MM.1S (cell line): Measurements from ENCODE around the gene ABHD17B.

ENCODE experiments used
- EZH2 ChIP-seq: fragments of 300-600 bp; sonication (generic); optimal IDR thresholded peaks from 2 replicates; pipeline ENCODE3; 2017; ENCODE audit warnings: low read depth, mild to moderate bottlenecking, antibody characterized with exemption, low read length, mixed read lengths
- TF ChIP-seq, protein P1 (sequence below): fragments of 300-600 bp; sonication (generic); IDR thresholded peaks from 2 replicates; pipeline ENCODE4 v1.5.1; 2016; ENCODE audit warnings: antibody characterized with exemption, low read length, mixed read lengths

- TF ChIP-seq, protein P1, sequence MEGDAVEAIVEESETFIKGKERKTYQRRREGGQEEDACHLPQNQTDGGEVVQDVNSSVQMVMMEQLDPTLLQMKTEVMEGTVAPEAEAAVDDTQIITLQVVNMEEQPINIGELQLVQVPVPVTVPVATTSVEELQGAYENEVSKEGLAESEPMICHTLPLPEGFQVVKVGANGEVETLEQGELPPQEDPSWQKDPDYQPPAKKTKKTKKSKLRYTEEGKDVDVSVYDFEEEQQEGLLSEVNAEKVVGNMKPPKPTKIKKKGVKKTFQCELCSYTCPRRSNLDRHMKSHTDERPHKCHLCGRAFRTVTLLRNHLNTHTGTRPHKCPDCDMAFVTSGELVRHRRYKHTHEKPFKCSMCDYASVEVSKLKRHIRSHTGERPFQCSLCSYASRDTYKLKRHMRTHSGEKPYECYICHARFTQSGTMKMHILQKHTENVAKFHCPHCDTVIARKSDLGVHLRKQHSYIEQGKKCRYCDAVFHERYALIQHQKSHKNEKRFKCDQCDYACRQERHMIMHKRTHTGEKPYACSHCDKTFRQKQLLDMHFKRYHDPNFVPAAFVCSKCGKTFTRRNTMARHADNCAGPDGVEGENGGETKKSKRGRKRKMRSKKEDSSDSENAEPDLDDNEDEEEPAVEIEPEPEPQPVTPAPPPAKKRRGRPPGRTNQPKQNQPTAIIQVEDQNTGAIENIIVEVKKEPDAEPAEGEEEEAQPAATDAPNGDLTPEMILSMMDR, result no peak
- TF ChIP-seq EZH2, result no peak
Observed at GRCh38 chr9:71876106-71876505, 34.9 kb downstream of the ABHD17B start.
